HCT116 (cell line): ENCODE measurements around the gene CYREN. TPM values are rescaled to one million over a fixed set of nuclear protein-coding genes. Genes with fewer than 3 reads are reported as not detected.

ENCODE experiments used
- ATAC-seq: fragments of 200-7000 bp; cut with Tn5 transposase; 2 replicates; pipeline ENCODE4 v1.9.1; 2020; ENCODE audit warnings: mild to moderate bottlenecking, moderate library complexity
- BruUV-seq: library from RNA; stranded (reverse); fragments of 400-500 nt; replicated peaks from 2 replicates; lab custom pipeline; 2021; lab: Mats Ljungman, UMichigan
- CTCF ChIA-PET: fragments of 300-600 bp; sonication (Branson Sonifier 250); formaldehyde crosslinking; loops from one replicate; lab custom pipeline; 2021; ENCODE audit warnings: antibody characterized with exemption; lab: Charles Lee
- POLR2A ChIA-PET: fragments of 300-600, 350-600 bp; sonication (Branson Sonifier 250); formaldehyde crosslinking; loops from one replicate; lab custom pipeline; 2021; ENCODE audit warnings: antibody characterized with exemption; lab: Charles Lee
- RAD21 ChIA-PET, 2 experiments: fragments of 300-600 bp; sonication (Branson Sonifier 250); formaldehyde crosslinking; loops; one replicate each; lab custom pipeline; 2023; ENCODE audit warnings: low total read pairs in 2 of 2; ENCODE audit not compliant: uncharacterized antibody in 2 of 2, unreplicated experiment in 2 of 2, low non-redundant PET in 1 of 2; lab: Charles Lee
- DNase-seq: peaks from one replicate; pipeline ENCODE4 v3.0.0-alpha.2; 2010; ENCODE audit warnings: low read depth, low spot score
- H2AFZ ChIP-seq: fragments of 200-600 bp; shearing (Covaris generic), sonication (generic); 2 replicates; pipeline ENCODE4 v1.6.1; 2017; ENCODE audit warnings: low read depth, mixed run types, mixed read lengths, antibody characterized with exemption, low read length; ENCODE audit not compliant: poor library complexity, severe bottlenecking
- H3K27ac ChIP-seq: 2 replicates; pipeline ENCODE4 v1.5.1; 2012; ENCODE audit warnings: low read depth, low read length
- H3K27me3 ChIP-seq: fragments of 200-600 bp; sonication (generic); 2 replicates; pipeline ENCODE4 v1.6.1; 2016; ENCODE audit warnings: mixed run types, low read length, mixed read lengths; ENCODE audit not compliant: insufficient read depth
- H3K36me3 ChIP-seq, 2 experiments: fragments of 200-500 bp in 1 of 2; fragments of 200-600 bp in 1 of 2; sonication (Bioruptor generic) in 1 of 2; sonication (generic) in 1 of 2; 2 replicates each; pipeline versions ENCODE4 v1.5.1 to v1.6.1; 2014 to 2016; ENCODE audit warnings: low read length in 2 of 2, inconsistent platforms in 1 of 2, mixed read lengths in 1 of 2, mixed run types in 1 of 2; ENCODE audit not compliant: insufficient read depth in 2 of 2, control insufficient read depth in 1 of 2
- H3K4me1 ChIP-seq, 2 experiments: fragments of 200-600 bp in 1 of 2; sonication (generic) in 1 of 2; 2 replicates each; pipeline versions ENCODE4 v1.5.1 to v1.6.1; 2012 to 2017; ENCODE audit warnings: low read length in 2 of 2, inconsistent platforms in 1 of 2, mild to moderate bottlenecking in 1 of 2, mixed read lengths in 1 of 2, mixed run types in 1 of 2, moderate library complexity in 1 of 2; ENCODE audit not compliant: insufficient read depth in 2 of 2, control insufficient read depth in 1 of 2
- H3K4me2 ChIP-seq: fragments of 200-600 bp; sonication (generic); 2 replicates; pipeline ENCODE4 v1.6.1; 2017; ENCODE audit warnings: mixed run types, low read length, mixed read lengths
- H3K4me3 ChIP-seq, 2 experiments: fragments of 200-600 bp in 1 of 2; sonication (generic) in 1 of 2; replicated peaks in 1 of 2; 2 replicates each; pipeline ENCODE4 v1.5.1; 2011 to 2016; ENCODE audit warnings: low read length in 2 of 2, control low read depth in 1 of 2, low read depth in 1 of 2, mild to moderate bottlenecking in 1 of 2, mixed read lengths in 1 of 2, mixed run types in 1 of 2
- H3K79me2 ChIP-seq: fragments of 200-600 bp; sonication (generic); 2 replicates; pipeline ENCODE4 v1.6.1; 2017; ENCODE audit warnings: mild to moderate bottlenecking, mixed run types, low read length, moderate library complexity, mixed read lengths; ENCODE audit not compliant: insufficient read depth
- H3K9ac ChIP-seq: fragments of 200-600 bp; sonication (generic); 2 replicates; pipeline ENCODE4 v1.6.1; 2016; ENCODE audit warnings: low read length, mixed read lengths
- H3K9me2 ChIP-seq: fragments of 200-600 bp; sonication (generic), shearing (Covaris generic); 2 replicates; pipeline ENCODE4 v1.6.1; 2017; ENCODE audit warnings: mixed run types, mild to moderate bottlenecking, moderate library complexity; ENCODE audit not compliant: insufficient read depth
- H3K9me3 ChIP-seq, 2 experiments: fragments of 200-500 bp in 1 of 2; fragments of 200-600 bp in 1 of 2; sonication (Bioruptor generic) in 1 of 2; sonication (generic) in 1 of 2; 2 replicates each; pipeline ENCODE4 v1.6.1; 2014 to 2017; ENCODE audit warnings: low read length in 2 of 2, mixed read lengths in 2 of 2, inconsistent platforms in 1 of 2, low read depth in 1 of 2, mild to moderate bottlenecking in 1 of 2, mixed run types in 1 of 2, moderate library complexity in 1 of 2; ENCODE audit not compliant: control insufficient read depth in 1 of 2, insufficient read depth in 1 of 2
- H4K20me1 ChIP-seq: fragments of 200-600 bp; sonication (generic), shearing (Covaris generic); 2 replicates; pipeline ENCODE4 v1.6.1; 2017; ENCODE audit warnings: mixed run types, mild to moderate bottlenecking, moderate library complexity; ENCODE audit not compliant: insufficient read depth
- ATF3 ChIP-seq: IDR thresholded peaks from 2 replicates; pipeline ENCODE4 v1.6.1; 2012
- CBX3 ChIP-seq: IDR thresholded peaks from 2 replicates; pipeline ENCODE4 v1.6.1; 2012; ENCODE audit warnings: low read depth
- CEBPB ChIP-seq: IDR thresholded peaks from 2 replicates; pipeline ENCODE4 v1.6.1; 2012; ENCODE audit warnings: low read depth
- CTCF ChIP-seq, 3 experiments: fragments of 200-600 bp in 1 of 3; sonication (generic) in 1 of 3; IDR thresholded peaks in 2 of 3; conservative IDR thresholded peaks in 1 of 3; 2 replicates each; pipeline ENCODE4 v1.5.1; 2012 to 2017; ENCODE audit warnings: low read depth in 2 of 3, low read length in 2 of 3, antibody characterized with exemption in 1 of 3, borderline replicate concordance in 1 of 3, control low read depth in 1 of 3, mild to moderate bottlenecking in 1 of 3, mixed read lengths in 1 of 3, mixed run types in 1 of 3, moderate library complexity in 1 of 3; ENCODE audit not compliant: insufficient read depth in 1 of 3
- EGR1 ChIP-seq: IDR thresholded peaks from 2 replicates; pipeline ENCODE4 v1.6.1; 2012; ENCODE audit warnings: low read depth
- ELF1 ChIP-seq: IDR thresholded peaks from 2 replicates; pipeline ENCODE4 v1.6.1; 2012; ENCODE audit warnings: low read depth, borderline replicate concordance
- EZH2phosphoT487 ChIP-seq: fragments of 200-600 bp; IDR thresholded peaks from 2 replicates; pipeline ENCODE4 v1.6.1; 2018; ENCODE audit warnings: antibody characterized with exemption, borderline replicate concordance
- FOSL1 ChIP-seq: IDR thresholded peaks from 2 replicates; pipeline ENCODE4 v1.6.1; 2012; ENCODE audit warnings: low read depth
- MAX ChIP-seq: IDR thresholded peaks from 2 replicates; pipeline ENCODE4 v1.6.1; 2012
- RAD21 ChIP-seq: IDR thresholded peaks from 2 replicates; pipeline ENCODE4 v1.6.1; 2012; ENCODE audit warnings: low read depth, mild to moderate bottlenecking
- REST ChIP-seq: IDR thresholded peaks from 2 replicates; pipeline ENCODE4 v1.6.1; 2012; ENCODE audit warnings: low read depth
- SIN3A ChIP-seq: IDR thresholded peaks from 2 replicates; pipeline ENCODE4 v1.6.1; 2012; ENCODE audit warnings: low read depth
- SP1 ChIP-seq: IDR thresholded peaks from 2 replicates; pipeline ENCODE4 v1.6.1; 2012; ENCODE audit warnings: low read depth
- YY1 ChIP-seq: IDR thresholded peaks from 2 replicates; pipeline ENCODE4 v1.6.1; 2011; ENCODE audit warnings: low read length, low read depth, moderate library complexity, mild to moderate bottlenecking; ENCODE audit not compliant: insufficient replicate concordance; ENCODE audit errors: extremely low read depth
- ZFX ChIP-seq: fragments of 450-650 bp; IDR thresholded peaks from 2 replicates; pipeline ENCODE4 v1.6.1; 2017
- intact Hi-C: fragments of 100-400 bp; cut with micrococcal nuclease; formaldehyde crosslinking; loops from 2 replicates; pipeline ENCODE4 v1.10.0; 2022
- total RNA-seq: library from RNA; stranded (reverse); gene quantifications from one replicate; pipeline ENCODE4 v1.2.1, GENCODE V29; 2021; ENCODE audit not compliant: unreplicated experiment

CYREN gene
- total RNA-seq, 1 experiment from 2014 or later = 54.5 TPM

- H4K20me1 ChIP-seq = no peaks in the 10 kb centered on the region
- RAD21 ChIA-PET = no interaction called here
Measured at GRCh38 chr7:135152442-135152841, 18.1 kb downstream of the CYREN start.

GRCh38 chr7:135151533-135151932 is 19.0 kb downstream of the CYREN start:
- H3K9ac ChIP-seq = no peak overlapping the region
- ChIA-PET CTCF (no interaction called here), POLR2A (no interaction called here), RAD21 (no interaction called here)
- no peaks in the 10 kb centered on the region for H4K20me1 ChIP-seq
- no peaks in the 10 kb centered on the region for H3K9me2 ChIP-seq
- DNase-seq (no peak), ATAC-seq (no peak)
- no peak overlapping the region for H3K4me3 ChIP-seq
- no peak overlapping the region for H3K27ac ChIP-seq
- no peaks in the 10 kb centered on the region for H3K27me3 ChIP-seq
- H2AFZ ChIP-seq = no peak overlapping the region
- no TSS peak for BruUV-seq
- H3K4me2 ChIP-seq = no peak overlapping the region
- intact Hi-C loops = no loop called here
- no peaks in the 10 kb centered on the region; a peak in 1 of 4 replicates for H3K4me1 ChIP-seq
- no peaks in the 10 kb centered on the region for H3K36me3 ChIP-seq
- no peak for TF ChIP-seq EZH2phosphoT487
- no peak for TF ChIP-seq FOSL1
- TF ChIP-seq ATF3 = no peak
- TF ChIP-seq EGR1 = no peak
- TF ChIP-seq CBX3 = no peak
- no peak for TF ChIP-seq YY1
- TF ChIP-seq SIN3A = no peak
- no peak for TF ChIP-seq REST
- no peak for TF ChIP-seq CEBPB
- no peak for TF ChIP-seq ZFX
- TF ChIP-seq CTCF (IDR thresholded peaks at IDR 0.05 in 2 of 3, conservative IDR thresholded peaks at IDR 0.05 in 1 of 3; ENCODE audit: borderline replicate concordance in 1 of 3, insufficient read depth in 1 of 3, low read depth in 2 of 3, low read length in 2 of 3) = no peak
- no peak for TF ChIP-seq RAD21
- TF ChIP-seq ELF1 = no peak
- no peak for TF ChIP-seq SP1
- peaks cover 4 to 5% of the 10 kb centered on the region in 2 experiments for H3K9me3 ChIP-seq
- H3K79me2 ChIP-seq = no peaks in the 10 kb centered on the region

More at GRCh38 chr7:135152442-135152841, 18.1 kb downstream of the CYREN start:
- peaks cover 5 to 10% of the 10 kb centered on the region in 2 experiments for H3K9me3 ChIP-seq
- intact Hi-C loops = no loop called here
- no peaks in the 10 kb centered on the region; a peak in 1 of 4 replicates for H3K4me1 ChIP-seq
- ATAC-seq (no peak), DNase-seq (no peak)
- H3K4me3 ChIP-seq = no peak overlapping the region
- no TSS peak for BruUV-seq
- no peak overlapping the region for H3K27ac ChIP-seq
- no peaks in the 10 kb centered on the region for H3K9me2 ChIP-seq
- H2AFZ ChIP-seq = no peak overlapping the region
- no peak overlapping the region for H3K4me2 ChIP-seq
- H3K36me3 ChIP-seq = no peaks in the 10 kb centered on the region
- H3K27me3 ChIP-seq = no peaks in the 10 kb centered on the region
- CTCF ChIA-PET = no interaction called here
- no peaks in the 10 kb centered on the region for H3K79me2 ChIP-seq
- POLR2A ChIA-PET = no interaction called here
- no peak for TF ChIP-seq MAX
- H3K9ac ChIP-seq = no peak overlapping the region
